Activated CD4-positive, alpha-beta T cell treated with anti-CD3 and anti-CD28 coated beads, Interleukin-2, amount 50 U/mL, for 24 hours (primary cell): ENCODE data around the gene MCF2L.
"Not testable (repeated sequence)": the region's sequence is repeated elsewhere in the genome, so short reads cannot be mapped to it uniquely, and the experiment has no call there.

Experiments
- DNase-seq, 2 donors: peaks; one replicate each; pipeline ENCODE4 v3.0.0-alpha.2; 2020; ENCODE audit warnings: low read depth in 1 of 2, low spot score in 1 of 2

Gene MCF2L

DNA sequence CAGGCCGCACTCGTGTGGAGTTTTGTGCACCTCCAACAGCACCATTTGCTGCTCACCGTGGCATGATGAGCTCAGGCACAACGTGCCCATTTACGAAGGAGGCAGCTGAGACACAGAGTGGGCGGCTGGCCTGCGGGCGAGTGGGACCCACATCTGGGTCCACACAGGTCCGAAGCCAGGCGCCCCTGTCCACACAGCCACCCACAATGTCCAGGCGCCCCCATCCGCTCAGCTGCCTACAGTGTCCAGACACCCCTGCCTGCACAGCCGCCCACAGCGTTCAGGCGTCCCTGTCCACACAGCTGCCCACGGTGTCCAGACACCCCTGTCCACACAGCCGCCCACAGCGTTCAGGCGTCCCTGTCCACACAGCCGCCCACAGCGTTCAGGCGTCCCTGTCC, 94.1 kb downstream of the MCF2L start:
- DNase-seq: no peak

DNA sequence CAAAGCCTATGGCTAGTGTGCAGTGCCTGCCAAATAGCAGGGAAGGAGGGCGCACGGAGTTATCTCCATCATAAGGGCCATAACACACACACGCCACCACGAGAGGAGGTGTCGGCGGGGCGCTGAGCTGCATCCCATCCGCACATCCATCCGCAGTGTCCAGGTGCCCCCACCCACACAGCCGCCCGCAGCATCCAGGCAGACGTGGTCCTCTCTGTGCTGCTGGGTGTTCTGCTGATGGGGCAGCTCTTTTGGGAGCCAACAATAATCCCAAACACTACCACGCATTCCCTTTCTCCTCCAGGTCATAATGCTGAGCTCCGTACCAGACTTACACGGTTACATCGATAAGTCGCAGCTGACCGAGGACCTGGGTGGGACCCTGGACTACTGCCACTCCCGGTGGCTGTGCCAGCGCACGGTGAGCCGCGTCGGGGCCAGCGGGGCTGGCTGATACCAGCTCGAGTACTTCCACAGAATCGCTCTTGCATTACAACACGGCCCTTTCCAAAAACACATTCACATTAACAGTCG, 95.1 kb downstream of the MCF2L start:
- DNase-seq: no peak

DNA sequence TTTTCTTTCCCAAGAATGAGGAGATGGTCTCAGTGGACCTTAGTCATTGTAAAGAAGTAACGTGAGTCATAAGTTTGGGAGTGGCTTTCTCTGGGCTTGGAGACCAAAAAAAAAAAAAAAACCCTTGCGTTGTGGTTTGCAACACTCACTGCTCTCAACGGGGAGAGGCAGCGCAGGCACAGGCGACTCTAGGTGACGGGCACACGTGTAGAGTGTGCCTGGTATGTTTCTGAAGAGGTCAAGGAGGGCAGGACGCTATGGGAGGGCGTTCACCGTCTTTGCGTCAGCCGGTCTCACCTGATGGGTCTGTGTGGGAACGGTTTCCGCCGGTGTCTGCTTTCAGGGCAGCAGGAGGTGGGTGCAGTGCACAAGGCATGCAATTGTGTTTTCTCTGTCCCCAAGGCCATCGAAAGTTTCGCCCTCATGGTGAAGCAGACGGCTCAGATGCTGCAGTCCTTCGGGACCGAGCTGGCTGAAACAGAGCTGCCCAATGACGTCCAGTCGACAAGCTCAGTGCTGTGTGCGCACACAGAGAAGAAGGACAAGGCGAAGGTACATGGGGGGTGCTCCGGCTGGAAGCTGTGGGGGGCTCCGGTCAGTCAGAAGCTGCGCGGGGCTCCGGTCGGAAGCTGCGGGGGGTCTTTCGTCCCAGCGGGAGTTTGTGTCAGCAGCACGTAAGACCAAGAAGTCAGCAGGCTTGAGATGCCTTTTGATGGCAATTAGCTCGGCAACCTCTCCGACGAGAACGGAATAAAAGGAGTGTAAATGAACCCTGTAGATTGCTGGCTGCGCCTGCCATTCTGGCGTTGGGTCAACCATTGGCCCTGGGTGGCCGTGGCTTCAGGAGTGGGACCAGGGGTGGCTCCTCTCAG, 95.8 kb downstream of the MCF2L start:
- no peak for DNase-seq

DNA sequence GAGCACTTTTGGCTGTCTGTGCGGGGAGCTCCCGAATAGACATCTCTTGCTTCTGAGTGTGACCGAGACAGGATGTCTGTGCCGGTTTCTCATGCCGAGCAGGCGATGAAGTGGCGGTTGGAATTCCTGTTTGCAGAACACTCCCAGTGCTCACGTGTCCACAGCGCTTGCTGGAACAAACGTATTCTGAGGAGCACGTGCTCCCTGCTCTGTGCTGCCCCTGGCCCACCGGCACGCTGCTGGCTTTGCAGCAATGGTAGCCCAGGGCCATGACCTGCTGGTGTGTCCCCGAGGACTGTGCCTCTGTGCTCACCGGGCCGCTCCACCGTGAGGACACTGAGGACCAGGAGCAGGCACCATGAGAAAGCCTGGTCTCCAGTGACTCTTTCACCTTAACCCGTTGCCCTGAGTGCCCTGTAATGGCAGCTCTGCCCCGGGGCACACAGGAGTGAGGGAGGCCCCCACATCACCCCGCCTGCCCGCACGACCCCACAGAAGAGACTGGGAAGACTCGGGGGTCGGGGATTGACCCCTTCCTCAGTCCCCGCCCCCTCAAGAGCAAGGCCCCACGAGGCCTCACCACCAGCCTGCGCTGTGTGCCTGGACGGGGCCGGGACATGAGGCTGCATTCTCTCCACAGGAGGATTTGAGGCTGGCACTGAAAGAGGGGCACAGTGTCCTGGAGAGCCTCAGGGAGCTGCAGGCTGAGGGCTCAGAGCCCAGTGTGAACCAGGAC, 96.6 kb downstream of the MCF2L start:
- DNase-seq: no peak

DNA sequence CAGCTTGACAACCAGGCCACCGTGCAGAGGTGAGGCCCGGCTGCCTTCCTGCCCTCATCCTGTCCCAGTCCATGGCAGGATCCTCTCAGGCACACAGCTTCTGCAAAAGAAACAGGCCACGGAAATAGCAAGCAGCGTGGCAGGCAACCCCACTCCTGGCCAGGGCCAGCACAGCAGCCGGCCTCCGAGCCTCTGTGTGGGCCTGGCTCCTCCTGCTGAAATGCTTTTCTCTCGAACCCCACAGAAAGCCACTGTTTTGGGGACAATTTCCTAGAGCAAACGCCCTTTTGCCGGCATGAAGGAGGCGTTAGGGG, 97.1 kb downstream of the MCF2L start:
- no peak for DNase-seq

DNA sequence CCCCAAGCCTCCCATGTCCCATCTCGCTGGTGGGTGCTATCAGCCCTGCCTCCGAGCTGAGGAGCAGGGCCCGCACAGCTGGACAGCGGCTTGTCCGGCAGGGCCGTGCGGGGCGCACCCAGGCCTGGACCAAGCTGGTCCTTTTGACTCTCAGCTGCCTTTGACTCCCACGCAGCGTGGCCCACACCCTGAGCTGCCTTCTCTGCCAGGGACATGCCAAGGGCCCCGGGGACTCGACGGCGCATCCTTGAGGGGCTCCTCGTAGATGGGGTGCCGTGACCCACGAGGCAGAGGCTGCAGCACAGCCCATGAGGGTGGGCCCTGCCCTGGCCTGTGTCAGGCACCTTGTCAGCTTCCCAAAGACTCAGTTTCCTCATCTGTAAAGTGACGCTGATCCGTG, 97.7 kb downstream of the MCF2L start:
- DNase-seq: no peak

DNA sequence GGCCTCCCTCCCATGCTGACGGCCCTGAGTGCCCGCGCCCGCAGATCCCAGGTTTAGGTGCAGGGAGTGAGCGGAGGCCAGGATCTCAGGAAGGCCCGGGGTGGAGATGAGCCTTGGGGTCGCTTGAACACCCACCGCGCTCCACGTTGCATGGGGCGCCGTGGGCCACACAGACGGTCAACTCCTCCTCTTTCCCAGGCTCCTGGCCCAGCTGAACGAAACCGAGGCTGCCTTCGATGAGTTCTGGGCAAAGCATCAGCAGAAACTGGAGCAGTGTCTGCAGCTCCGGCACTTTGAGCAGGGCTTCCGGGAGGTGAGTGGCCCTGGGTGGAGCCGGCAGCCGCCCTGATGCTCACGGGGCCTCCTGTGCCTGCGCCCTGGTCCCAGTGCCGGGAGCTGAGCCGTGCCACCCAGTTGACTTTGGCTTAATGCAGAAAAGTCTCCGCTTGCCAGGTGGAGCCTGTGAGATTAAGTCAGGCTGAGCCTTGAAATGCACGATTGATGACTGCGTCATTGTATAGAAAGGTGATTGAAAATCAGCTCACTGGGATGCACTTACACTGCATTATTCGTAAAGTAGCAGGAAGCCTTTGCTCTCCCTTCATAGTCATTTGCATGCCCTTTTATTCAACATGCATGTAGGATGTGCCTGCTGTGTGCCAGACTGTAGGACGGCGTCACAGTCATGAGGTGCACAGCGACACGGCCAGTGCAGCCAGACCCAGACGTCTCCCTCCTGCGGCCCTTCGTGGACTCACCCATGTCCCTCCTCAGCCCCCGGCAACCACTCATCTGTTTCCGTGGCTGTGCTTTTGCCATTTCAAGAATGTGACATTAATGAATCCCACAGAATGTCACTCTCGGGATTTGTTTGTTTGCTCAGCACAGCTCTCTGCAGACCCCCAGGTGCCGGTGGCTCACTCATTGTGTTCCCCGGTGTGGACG, 101.1 kb downstream of the MCF2L start:
- DNase-seq: no peak

DNA sequence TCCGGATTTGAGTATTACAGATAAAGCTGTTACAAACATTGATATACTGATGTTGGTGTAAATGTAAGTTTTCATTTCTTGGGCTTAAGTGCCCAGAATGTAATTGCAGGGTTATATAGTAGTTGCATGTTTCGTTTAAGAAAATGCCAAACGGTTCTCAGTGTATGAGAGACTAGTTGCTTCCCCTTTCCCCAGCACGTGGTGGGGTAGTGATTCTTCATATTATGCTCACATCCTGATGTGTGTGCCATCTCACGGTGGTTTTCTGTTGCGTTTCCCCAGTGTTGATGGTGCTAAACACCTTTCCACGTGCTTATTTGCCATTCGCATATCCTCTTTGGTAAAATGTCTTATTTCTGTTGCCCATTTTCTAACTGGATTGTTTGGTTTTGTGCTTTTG, 101.8 kb downstream of the MCF2L start:
- DNase-seq: no peak

DNA sequence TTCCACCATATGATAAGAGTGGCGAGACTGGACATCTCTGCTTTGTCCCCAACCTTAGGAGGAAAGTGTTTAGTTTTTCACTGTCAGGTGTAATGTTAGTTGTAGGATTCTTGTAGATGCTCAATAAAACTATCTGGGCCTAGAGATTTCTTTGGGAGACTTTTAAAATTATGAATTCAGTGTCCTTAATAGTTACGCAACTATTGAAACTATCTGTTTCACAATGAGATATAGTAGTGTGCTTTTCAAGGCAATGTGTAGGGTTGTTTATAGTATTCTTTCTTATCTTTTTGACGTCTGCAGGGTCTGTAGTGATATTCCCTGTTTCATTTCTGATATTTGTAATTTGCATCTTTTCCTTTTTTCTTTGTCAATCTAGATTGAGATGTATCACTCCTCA, 103.4 kb downstream of the MCF2L start:
- no peak for DNase-seq

DNA sequence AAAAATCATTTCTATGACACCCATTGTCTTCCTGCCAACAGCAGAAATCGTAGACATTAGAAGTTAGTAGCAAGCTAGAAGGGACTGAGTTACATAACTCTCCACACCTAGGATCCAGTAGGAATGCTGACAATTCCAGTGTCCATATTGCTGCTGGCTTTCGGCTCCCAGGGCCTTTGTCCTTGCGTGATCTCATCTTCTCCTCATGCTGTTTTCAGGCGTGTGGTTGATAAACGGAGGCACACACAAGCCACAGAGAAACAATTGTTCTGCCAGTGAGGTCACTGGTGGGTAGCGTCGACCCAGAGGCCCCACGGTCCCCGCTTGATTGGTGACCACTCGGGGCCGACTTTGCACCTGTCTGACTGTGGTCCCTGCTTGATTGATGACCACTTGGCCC, 104.9 kb downstream of the MCF2L start:
- DNase-seq: no peak

DNA sequence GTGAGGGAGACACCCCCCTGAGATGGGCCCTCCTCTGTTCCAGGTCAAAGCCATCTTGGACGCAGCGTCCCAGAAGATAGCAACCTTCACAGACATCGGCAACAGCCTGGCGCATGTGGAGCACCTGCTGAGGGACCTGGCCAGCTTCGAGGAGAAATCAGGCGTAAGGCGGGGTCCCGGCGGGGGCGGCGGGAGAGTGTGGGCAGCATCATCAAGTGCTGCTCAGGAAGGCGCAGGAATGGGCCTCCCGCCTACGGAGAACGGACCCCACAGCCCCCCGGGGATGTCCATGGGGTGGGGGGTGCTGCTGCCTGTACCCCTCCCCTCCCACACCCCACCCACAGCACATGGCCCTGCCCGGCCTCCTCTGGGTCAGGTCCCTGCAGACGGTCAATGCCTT, 105.4 kb downstream of the MCF2L start:
- DNase-seq: no peak

DNA sequence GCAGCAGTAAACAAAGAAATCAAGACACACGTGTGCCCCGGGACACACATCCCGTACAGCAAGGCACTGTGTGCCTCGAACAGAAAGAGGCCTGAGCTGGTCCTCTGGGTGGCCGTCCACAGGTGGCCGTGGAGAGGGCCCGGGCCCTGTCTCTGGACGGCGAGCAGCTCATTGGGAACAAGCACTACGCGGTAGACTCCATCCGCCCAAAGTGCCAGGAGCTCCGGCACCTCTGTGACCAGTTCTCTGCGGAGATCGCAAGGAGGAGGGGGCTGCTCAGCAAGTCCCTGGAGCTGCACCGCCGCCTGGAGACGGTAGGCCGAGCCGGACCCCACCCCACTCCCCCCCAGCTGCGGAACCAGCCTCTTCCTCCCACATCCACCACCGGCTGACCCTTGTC, 105.9 kb downstream of the MCF2L start:
- no peak for DNase-seq

DNA sequence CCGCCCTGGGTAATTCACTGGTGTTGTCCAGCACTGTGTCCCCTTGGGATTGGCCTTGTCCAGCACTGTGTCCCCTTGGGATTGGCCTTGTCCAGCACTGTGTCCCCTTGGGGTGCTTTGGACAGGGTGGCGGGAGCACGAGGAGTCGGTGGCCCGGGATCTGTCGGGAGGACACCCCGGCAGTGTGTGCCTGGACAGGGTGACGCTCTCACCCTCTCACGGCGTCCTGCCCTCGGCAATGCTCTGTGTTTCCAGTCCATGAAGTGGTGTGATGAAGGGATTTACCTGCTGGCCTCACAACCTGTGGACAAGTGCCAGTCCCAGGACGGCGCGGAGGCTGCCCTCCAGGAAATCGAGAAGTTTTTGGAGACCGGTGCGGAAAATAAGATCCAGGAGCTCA, 106.7 kb downstream of the MCF2L start:
- no peak for DNase-seq

DNA sequence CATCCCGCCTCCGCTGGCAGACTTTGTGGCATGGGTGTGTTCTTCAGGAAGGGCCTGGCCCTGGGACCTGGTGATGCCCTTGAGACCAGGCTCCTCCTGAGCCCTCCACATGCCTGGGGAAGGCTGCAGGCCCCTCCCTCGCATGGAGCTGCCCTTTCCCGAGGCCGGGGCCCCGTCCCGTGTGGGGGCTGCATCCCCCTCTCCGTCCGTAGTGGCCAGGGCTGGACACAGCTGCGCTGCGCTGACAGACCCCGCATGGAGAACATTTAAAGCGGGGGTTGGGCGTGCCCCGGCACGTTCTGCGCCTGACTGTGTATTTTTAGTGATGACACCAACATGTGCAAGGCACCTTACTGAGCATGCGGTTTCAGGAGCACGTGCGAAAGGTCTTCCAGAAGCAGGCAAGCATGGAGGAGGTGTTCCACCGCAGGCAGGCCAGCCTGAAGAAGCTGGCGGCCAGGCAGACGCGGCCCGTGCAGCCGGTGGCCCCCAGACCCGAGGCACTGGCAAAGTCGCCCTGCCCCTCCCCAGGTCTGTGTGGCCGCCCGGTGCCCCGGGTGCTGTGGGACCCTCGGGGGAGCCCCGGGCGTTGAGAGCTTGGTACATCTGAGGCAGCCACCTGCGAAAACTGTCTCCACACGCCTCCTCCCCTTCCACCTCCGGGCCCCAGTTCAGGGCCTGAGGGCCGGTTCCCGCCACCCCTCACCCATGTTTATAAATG, 107.8 kb downstream of the MCF2L start:
- no peak for DNase-seq

DNA sequence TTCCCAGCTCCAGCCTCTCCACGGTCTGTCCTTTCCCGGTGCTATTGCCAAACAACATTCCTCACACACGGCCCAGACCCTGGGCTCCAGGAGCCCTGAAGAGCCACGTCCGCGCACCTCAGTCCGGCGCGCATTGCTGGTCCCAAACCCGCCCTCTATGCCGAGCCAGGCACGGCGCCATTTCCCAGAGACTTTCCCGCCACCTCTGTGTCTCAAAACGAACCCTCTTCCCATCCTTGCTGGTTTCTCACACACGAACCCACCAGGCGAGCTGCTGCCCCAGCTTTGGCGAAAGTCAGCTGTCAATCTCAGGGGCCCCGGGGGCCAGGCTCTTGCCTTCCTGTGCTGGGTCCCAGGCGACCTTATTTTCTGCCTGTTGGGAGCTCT, 108.5 kb downstream of the MCF2L start:
- no peak for DNase-seq

DNA sequence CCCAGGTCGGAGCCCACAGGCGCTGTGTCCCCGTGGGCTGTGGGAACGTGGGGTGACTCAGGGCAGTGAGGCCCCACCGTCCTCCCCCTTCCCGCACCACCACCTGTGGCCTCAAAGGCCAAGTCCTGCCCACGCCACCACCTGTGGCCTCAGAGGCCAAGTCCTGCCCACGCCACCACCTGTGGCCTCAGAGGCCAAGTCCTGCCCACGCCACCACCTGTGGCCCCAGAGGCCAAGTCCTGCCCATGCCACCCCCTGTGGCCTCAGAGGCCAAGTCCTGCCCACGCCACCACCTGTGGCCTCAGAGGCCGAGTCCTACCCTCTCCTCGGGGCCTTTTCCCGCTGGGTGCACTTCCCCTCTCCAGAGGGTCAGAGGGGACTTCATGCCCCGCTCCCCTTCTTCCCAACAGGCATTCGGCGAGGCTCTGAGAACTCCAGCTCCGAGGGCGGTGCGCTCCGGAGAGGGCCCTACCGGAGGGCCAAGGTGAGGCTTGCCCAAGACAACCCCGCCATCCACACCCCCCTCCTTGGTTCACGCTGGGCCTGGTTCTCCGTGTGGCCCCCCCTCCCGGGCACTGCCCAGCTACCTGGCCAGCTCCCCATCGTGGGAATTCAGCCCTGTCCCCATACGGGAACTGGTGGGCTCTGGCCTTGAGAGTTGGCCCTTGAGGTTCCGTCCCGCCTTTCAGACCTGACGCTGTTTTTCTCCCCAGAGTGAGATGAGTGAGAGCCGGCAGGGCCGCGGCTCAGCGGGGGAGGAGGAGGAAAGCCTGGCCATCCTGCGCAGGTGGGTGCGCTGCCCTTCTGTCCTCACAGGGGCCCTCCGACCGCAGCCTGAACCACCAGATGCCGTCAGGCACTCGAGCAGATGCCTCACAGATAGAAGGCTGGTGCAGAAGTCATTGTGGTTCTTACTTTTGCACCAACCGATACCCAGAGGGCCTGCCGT, 109.2 kb downstream of the MCF2L start:
- no peak for DNase-seq

DNA sequence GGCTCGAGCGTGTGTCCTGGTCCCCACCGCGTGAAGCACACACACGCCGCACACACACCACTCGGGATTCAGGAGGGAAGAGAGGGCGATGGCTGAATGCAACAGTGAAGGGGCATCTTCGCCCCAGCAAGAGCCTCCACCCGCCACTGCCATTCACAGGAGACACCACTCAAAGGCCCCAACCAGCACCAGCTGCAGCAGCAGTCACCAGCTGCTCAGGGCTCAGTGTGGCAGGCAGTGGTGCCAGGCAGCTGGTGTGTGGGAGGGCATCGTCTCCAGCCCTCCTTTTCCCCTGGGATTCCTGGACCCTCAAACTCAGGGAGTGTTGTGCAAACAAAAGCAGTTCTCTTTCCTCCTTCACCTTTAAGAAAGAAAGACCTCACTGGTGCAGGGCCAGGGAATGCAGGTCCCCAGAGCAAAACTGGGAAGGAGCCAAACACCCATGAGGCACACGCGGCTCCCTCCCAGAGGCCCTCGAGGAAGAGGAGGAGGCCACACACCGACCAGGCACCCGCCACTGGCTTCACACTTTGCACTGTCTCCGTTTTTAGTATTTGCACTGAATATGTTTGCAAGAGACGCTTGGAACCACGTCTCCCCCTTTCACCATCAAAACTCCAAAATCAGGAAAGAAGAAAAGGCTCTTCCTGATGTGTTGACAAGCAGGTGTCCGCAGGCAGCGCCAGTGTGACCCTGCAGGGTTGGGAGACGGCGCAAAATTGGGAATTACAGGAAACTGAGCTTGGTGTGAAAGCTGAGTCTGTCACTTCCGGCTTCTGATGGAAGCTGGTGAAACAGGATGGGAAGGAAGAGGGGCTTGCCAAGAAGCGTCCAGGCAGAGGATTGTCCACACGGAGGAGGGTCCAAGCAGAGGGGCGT, 110.1 kb downstream of the MCF2L start:
- DNase-seq: no peak

DNA sequence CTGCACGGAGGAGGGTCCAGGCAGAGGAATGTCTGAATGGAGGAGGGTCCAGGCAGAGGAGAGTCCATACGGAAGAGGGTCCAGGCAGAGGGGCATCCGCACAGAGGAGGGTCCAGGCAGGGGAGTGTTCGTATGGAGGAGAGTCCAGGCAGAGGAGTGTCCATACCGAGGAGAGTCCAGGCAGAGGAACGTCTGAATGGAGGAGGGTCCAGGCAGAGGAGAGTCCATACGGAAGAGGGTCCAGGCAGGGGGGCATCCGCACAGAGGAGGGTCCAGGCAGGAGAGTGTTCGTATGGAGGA, 110.7 kb downstream of the MCF2L start:
- not testable (repeated sequence) for DNase-seq

DNA sequence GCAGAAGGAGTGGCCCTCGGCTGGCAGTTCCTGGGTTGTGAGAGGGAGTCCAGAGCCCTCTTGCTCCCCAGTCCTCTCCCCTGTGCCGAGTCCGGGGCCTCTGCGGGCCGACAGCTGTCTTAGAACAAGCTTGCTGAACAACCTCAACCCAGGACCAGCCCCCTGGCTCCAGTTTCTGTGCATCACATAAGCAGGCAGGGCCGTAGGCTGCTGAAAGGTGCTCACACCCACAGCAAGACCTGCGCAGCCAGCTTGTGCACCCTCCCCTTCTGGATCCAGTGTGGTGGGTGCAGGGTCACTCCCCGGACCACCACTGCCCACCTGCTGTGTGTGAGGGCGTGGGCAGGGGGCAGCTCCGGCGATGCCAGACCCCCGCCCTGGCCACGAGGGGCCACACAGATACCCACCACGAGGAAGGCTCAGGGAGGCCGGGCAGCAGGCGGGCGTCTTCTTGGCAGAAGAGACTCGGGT, 111.4 kb downstream of the MCF2L start:
- DNase-seq: no peak
